ENCODE data around the gene ARL4A. TPM values are rescaled to one million over a fixed set of nuclear protein-coding genes. Genes with fewer than 3 reads are reported as not detected.
A peak's percentile ranks its signal among the peaks of the same experiment; 100 is the strongest.

ARL4A gene
- total and polyA plus RNA-seq, 9 donors: 18.5 to 31.0 (median 23.3) TPM

DNA sequence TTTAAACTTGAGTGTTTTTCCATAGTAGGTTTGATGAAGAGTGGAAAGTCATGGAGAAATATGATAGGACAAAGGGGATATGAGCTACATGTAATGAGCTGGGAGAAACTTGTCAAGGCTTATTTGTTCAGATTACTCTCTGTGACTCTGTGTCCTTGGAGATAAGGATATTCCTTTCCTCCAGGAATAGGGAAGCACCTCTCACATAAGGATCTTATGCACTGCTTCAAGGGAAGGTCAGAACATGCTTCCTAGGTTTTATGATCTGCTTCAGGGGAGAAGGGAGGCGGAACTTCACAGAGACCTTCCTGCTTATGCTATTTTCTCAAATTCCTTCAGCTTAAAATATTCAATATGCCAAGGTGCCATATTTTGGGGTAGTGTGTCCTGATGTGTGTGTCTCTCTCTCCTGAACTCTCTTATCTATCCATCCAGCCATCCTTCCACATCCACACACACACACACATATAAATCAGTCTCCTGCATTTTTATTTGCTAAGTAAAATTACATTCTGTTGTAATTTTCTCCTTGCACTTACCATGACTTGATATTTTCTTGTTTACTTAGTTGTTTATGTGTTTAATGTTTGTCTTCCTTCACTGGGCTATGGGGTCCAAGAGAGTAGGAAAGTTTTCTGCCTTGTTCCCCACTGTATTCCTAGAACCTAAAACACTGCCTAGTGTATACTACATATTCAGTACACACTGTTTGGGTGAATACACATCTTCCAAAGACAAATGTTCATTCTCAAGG, 26.4 kb downstream of the ARL4A start:
- DNase-seq: no peak
- Histone ChIP-seq H3K27me3 (ENCODE audit: control insufficient read depth, insufficient read depth, low read length) (no peaks in the 10 kb centered on the region), H3K4me1 (ENCODE audit: control insufficient read depth, insufficient read depth, low read length) (peaks cover 16% of the 10 kb centered on the region), H3K36me3 (ENCODE audit: control insufficient read depth, insufficient read depth, low read length) (no peaks in the 10 kb centered on the region), H3K9me3 (replicated peaks; ENCODE audit: control insufficient read depth, low read depth, low read length) (no peaks in the 10 kb centered on the region), H3K27ac (ENCODE audit: low read length) (no peak overlapping the region), H3K4me3 (ENCODE audit: low read length) (no peak overlapping the region)
- no CpG with 5 or more reads among the region's 1 CpG for WGBS (ENCODE audit: insufficient coverage)

DNA sequence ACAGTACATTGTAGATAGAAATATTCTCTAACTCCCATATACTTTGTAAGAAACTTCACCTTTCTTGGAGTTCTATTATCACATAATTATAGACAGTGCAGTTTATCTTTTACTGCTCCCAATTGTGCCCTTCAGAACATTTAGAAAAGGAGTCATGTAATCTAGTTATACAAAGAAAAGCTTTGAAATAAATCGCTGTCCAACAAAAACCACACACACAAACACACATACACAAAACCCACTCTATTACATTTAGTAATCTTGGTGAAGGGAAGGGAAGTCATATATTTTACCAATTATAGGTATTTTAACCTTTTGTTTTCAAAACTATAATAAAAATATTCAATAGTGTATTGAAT, 26.9 kb downstream of the ARL4A start:
- Histone ChIP-seq H3K4me3 (ENCODE audit: low read length) (no peak overlapping the region), H3K27me3 (ENCODE audit: control insufficient read depth, insufficient read depth, low read length) (no peaks in the 10 kb centered on the region), H3K27ac (ENCODE audit: low read length) (no peak overlapping the region), H3K36me3 (ENCODE audit: control insufficient read depth, insufficient read depth, low read length) (no peaks in the 10 kb centered on the region), H3K4me1 (ENCODE audit: control insufficient read depth, insufficient read depth, low read length) (peaks cover 19% of the 10 kb centered on the region), H3K9me3 (replicated peaks; ENCODE audit: control insufficient read depth, low read depth, low read length) (no peaks in the 10 kb centered on the region)
- no peak for DNase-seq
- no CpG with 5 or more reads among the region's 1 CpG for WGBS (ENCODE audit: insufficient coverage)

GRCh38 chr7:12715372-12716133, 28.1 kb downstream of the ARL4A start:
- Histone ChIP-seq H3K36me3 (ENCODE audit: control insufficient read depth, insufficient read depth, low read length) (no peaks in the 10 kb centered on the region), H3K4me3 (ENCODE audit: low read length) (no peak overlapping the region), H3K4me1 (ENCODE audit: control insufficient read depth, insufficient read depth, low read length) (peaks cover 19% of the 10 kb centered on the region), H3K9me3 (replicated peaks; ENCODE audit: control insufficient read depth, low read depth, low read length) (no peaks in the 10 kb centered on the region), H3K27ac (ENCODE audit: low read length) (peak overlapping the region; percentile 78), H3K27me3 (ENCODE audit: control insufficient read depth, insufficient read depth, low read length) (no peaks in the 10 kb centered on the region)
- peak; percentile 94 for DNase-seq
- 7% methylated on average over 4 of the region's 12 CpGs for WGBS (ENCODE audit: insufficient coverage)

- H3K27me3 ChIP-seq (ENCODE audit: control insufficient read depth, insufficient read depth, low read length): no peaks in the 10 kb centered on the region
- no peaks in the 10 kb centered on the region for H3K36me3 ChIP-seq (ENCODE audit: control insufficient read depth, insufficient read depth, low read length)
- H3K9me3 ChIP-seq (replicated peaks; ENCODE audit: control insufficient read depth, low read depth, low read length): no peaks in the 10 kb centered on the region
- no peak overlapping the region for H3K4me3 ChIP-seq (ENCODE audit: low read length)
- WGBS (ENCODE audit: insufficient coverage): 67% methylated on average over 1 of the region's 7 CpGs
- H3K4me1 ChIP-seq (ENCODE audit: control insufficient read depth, insufficient read depth, low read length): peaks cover 19% of the 10 kb centered on the region
- peak; percentile 61 for DNase-seq
- peak overlapping the region; percentile 78 for H3K27ac ChIP-seq (ENCODE audit: low read length)
These were observed 28.8 kb downstream of the ARL4A start for GRCh38 chr7:12716134-12716681.

- H3K4me3 ChIP-seq (ENCODE audit: low read length): no peak overlapping the region
These were observed 29.3 kb downstream of the ARL4A start for GRCh38 chr7:12716722-12717121.

GRCh38 chr7:12719141-12719919, 31.9 kb downstream of the ARL4A start:
- H3K27me3 ChIP-seq (ENCODE audit: control insufficient read depth, insufficient read depth, low read length): no peaks in the 10 kb centered on the region
- no peak overlapping the region for H3K4me3 ChIP-seq (ENCODE audit: low read length)
- no peaks in the 10 kb centered on the region for H3K36me3 ChIP-seq (ENCODE audit: control insufficient read depth, insufficient read depth, low read length)
- no CpG with 5 or more reads among the region's 5 CpGs for WGBS (ENCODE audit: insufficient coverage)
- DNase-seq: peak; percentile 60
- peaks cover 19% of the 10 kb centered on the region for H3K4me1 ChIP-seq (ENCODE audit: control insufficient read depth, insufficient read depth, low read length)
- H3K27ac ChIP-seq (ENCODE audit: low read length): no peak overlapping the region
- no peaks in the 10 kb centered on the region for H3K9me3 ChIP-seq (replicated peaks; ENCODE audit: control insufficient read depth, low read depth, low read length)

More at GRCh38 chr7:12716722-12717121, 29.3 kb downstream of the ARL4A start:
- no peak overlapping the region for H3K27ac ChIP-seq (ENCODE audit: low read length)
- H3K36me3 ChIP-seq (ENCODE audit: control insufficient read depth, insufficient read depth, low read length): no peaks in the 10 kb centered on the region
- no peak for DNase-seq
- H3K27me3 ChIP-seq (ENCODE audit: control insufficient read depth, insufficient read depth, low read length): no peaks in the 10 kb centered on the region
- no peaks in the 10 kb centered on the region for H3K9me3 ChIP-seq (replicated peaks; ENCODE audit: control insufficient read depth, low read depth, low read length)
- 20% methylated on average over 1 of the region's 3 CpGs for WGBS (ENCODE audit: insufficient coverage)
- peaks cover 19% of the 10 kb centered on the region for H3K4me1 ChIP-seq (ENCODE audit: control insufficient read depth, insufficient read depth, low read length)

- H3K4me3 ChIP-seq (ENCODE audit: low read length): no peak overlapping the region
These were observed 32.8 kb downstream of the ARL4A start for GRCh38 chr7:12719981-12720865.

GRCh38 chr7:12721286-12721830, 33.9 kb downstream of the ARL4A start:
- Histone ChIP-seq H3K27me3 (ENCODE audit: control insufficient read depth, insufficient read depth, low read length) (no peaks in the 10 kb centered on the region), H3K27ac (ENCODE audit: low read length) (no peak overlapping the region), H3K36me3 (ENCODE audit: control insufficient read depth, insufficient read depth, low read length) (no peaks in the 10 kb centered on the region), H3K4me1 (ENCODE audit: control insufficient read depth, insufficient read depth, low read length) (peaks cover 7% of the 10 kb centered on the region), H3K9me3 (replicated peaks; ENCODE audit: control insufficient read depth, low read depth, low read length) (no peaks in the 10 kb centered on the region), H3K4me3 (ENCODE audit: low read length) (no peak overlapping the region)
- no peak for DNase-seq
- 93% methylated on average over 4 of the region's 6 CpGs for WGBS (ENCODE audit: insufficient coverage)

More at GRCh38 chr7:12719981-12720865, 32.8 kb downstream of the ARL4A start:
- Histone ChIP-seq H3K4me1 (ENCODE audit: control insufficient read depth, insufficient read depth, low read length) (peaks cover 18% of the 10 kb centered on the region), H3K9me3 (replicated peaks; ENCODE audit: control insufficient read depth, low read depth, low read length) (no peaks in the 10 kb centered on the region), H3K27ac (ENCODE audit: low read length) (peak overlapping the region; percentile 55), H3K36me3 (ENCODE audit: control insufficient read depth, insufficient read depth, low read length) (no peaks in the 10 kb centered on the region), H3K27me3 (ENCODE audit: control insufficient read depth, insufficient read depth, low read length) (no peaks in the 10 kb centered on the region)
- no CpG with 5 or more reads among the region's 17 CpGs for WGBS (ENCODE audit: insufficient coverage)
- peak; percentile 49 for DNase-seq

GRCh38 chr7:12722136-12722535, 34.7 kb downstream of the ARL4A start:
- Histone ChIP-seq H3K36me3 (ENCODE audit: control insufficient read depth, insufficient read depth, low read length) (no peaks in the 10 kb centered on the region), H3K27ac (ENCODE audit: low read length) (no peak overlapping the region), H3K4me1 (ENCODE audit: control insufficient read depth, insufficient read depth, low read length) (peaks cover 4% of the 10 kb centered on the region), H3K4me3 (ENCODE audit: low read length) (no peak overlapping the region), H3K27me3 (ENCODE audit: control insufficient read depth, insufficient read depth, low read length) (no peaks in the 10 kb centered on the region), H3K9me3 (replicated peaks; ENCODE audit: control insufficient read depth, low read depth, low read length) (no peaks in the 10 kb centered on the region)
- no peak for DNase-seq
- 80% methylated on average over 1 of the region's 2 CpGs for WGBS (ENCODE audit: insufficient coverage)
